Measurements from ENCODE around the gene TMEM150A.
"Not testable (repeated sequence)": the region's sequence is repeated elsewhere in the genome, so short reads cannot be mapped to it uniquely, and the experiment has no call there.

GRCh38 chr2:85617723-85618122, 15.2 kb upstream of the TMEM150A start:
- TF ChIP-seq, protein P1, sequence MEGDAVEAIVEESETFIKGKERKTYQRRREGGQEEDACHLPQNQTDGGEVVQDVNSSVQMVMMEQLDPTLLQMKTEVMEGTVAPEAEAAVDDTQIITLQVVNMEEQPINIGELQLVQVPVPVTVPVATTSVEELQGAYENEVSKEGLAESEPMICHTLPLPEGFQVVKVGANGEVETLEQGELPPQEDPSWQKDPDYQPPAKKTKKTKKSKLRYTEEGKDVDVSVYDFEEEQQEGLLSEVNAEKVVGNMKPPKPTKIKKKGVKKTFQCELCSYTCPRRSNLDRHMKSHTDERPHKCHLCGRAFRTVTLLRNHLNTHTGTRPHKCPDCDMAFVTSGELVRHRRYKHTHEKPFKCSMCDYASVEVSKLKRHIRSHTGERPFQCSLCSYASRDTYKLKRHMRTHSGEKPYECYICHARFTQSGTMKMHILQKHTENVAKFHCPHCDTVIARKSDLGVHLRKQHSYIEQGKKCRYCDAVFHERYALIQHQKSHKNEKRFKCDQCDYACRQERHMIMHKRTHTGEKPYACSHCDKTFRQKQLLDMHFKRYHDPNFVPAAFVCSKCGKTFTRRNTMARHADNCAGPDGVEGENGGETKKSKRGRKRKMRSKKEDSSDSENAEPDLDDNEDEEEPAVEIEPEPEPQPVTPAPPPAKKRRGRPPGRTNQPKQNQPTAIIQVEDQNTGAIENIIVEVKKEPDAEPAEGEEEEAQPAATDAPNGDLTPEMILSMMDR (conservative IDR thresholded peaks at IDR 0.05; ENCODE audit: low read length), result not testable (repeated sequence)
- not testable (repeated sequence) for TF ChIP-seq EZH2phosphoT487 (IDR thresholded peaks at IDR 0.05; ENCODE audit: borderline replicate concordance, low read depth, low read length)

Data from OCI-LY7 (cell line).